C1 segment of cervical spinal cord (tissue), 14 donors: ENCODE measurements around the gene MRPL51.
"Not testable (repeated sequence)": the region's sequence is repeated elsewhere in the genome, so short reads cannot be mapped to it uniquely, and the experiment has no call there.

Experiments
- DNase-seq, 14 donors: peaks; one replicate each; lab custom pipeline; 2025; lab: John Stamatoyannopoulos, UW

The MRPL51 gene

DNA sequence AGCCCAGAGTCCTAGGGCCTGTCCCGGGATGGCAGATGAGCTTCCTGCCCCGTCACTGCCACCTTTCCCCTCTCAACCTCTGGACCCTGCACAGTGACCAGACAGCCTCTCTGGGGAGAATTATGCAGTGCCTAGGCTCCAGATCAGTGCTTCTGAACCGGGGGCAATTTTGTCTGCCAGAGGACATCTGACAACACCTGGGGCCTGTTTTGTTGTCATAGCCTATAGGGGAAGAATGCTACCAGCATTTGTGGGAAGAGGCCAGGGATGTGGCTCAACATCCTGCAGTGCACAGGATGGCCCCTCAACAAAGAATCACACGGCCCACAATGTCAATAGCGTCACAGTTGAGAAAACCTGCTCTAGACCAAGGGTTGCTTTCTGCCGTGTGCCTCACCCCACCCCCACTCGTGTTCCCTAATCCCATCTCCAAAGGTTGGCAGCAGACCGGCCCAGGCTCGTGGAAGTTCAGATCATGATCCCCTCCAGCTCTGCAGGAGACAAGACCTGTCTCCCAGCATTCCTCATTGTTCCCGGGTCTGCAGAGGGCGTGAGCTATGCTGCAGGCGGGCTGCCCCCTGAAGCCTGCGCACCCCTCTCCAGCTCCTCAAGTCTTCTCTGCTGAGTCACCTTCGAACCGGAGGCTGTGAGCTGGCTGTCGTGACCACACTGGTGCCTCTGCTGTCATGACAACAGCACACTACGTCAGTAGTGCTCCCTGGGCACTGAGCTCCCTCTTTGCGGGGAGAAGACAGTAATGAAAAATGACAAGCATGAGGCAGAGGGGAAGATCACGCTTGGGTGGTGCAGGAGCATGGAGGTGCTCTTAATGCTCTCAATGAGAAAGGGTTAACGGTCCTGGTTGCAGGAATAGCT, 39.2 kb upstream of the MRPL51 start:
- DNase-seq, result peak in 10 of 14 donors; percentile 35 to 82 (median 58)

DNA sequence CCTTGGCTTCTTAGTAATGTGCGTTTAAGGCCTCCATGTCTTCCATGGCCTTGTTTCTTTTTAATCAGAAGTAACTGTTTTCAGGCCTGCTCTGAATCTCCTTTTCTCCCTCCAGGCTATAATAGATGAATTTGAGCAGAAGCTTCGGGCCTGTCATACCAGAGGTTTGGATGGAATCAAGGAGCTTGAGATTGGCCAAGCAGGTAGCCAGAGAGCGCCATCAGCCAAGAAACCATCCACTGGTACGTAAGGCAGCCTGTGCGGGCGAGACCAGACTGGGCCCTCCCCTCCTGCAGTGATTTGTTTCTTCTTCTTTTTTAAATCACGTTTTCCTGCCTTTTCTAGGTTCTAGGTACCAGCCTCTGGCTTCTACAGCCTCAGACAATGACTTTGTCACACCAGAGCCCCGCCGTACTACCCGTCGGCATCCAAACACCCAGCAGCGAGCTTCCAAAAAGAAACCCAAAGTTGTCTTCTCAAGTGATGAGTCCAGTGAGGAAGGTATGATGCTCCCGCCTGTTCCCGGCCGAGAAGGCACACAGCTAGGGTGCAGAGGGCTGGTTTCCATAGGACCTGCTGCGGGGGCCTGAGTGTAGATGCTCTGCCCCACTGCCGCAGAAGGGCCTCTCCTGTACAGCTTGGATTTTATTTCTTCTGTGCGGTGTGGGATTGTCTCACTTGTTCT, 37.7 kb upstream of the MRPL51 start:
- no peak for DNase-seq

DNA sequence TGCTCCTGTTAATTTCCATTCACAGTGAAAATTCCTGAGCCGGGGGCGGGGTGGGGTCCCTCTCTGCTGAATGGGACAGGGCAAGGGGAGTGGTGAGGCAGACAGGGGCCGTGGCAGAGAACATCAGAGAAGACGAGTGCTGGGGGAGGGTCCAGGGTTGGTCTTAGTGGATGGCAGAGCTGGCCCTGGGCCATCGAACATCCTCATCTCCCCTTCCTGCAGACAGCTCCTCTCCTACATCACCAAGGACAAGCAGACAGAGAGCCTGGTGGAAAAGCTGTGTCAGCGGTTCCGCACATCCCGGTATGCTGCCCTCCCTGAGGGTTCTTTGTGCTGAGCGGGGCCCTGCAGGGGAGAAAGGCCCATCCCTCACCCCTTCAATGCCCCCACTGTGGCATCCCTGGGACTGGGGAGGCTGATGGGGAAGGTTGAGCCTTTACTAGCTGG, 36.3 kb upstream of the MRPL51 start:
- no peak for DNase-seq

- no peak for DNase-seq
Measured at GRCh38 chr12:6528539-6529235, 35.6 kb upstream of the MRPL51 start.

DNA sequence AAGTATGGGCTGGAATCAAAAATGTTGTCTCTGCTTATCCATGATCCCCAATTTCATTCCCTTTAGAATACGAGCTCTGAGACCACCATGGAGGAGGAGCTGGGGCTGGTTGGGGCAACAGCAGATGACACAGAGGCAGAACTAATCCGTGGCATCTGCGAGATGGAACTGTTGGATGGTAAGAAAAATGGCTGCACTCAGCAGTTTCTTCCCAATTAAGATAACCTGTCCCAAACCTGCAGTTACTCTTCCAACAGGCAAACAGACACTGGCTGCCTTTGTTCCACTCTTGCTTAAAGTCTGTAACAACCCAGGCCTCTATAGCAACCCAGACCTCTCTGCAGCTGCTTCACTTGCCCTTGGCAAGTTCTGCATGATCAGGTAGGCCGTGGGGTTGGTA, 34.6 kb upstream of the MRPL51 start:
- no peak for DNase-seq

GRCh38 chr12:6526766-6527525, 33.9 kb upstream of the MRPL51 start:
- no peak for DNase-seq

GRCh38 chr12:6526201-6526600, 33.1 kb upstream of the MRPL51 start:
- DNase-seq, result no peak

DNA sequence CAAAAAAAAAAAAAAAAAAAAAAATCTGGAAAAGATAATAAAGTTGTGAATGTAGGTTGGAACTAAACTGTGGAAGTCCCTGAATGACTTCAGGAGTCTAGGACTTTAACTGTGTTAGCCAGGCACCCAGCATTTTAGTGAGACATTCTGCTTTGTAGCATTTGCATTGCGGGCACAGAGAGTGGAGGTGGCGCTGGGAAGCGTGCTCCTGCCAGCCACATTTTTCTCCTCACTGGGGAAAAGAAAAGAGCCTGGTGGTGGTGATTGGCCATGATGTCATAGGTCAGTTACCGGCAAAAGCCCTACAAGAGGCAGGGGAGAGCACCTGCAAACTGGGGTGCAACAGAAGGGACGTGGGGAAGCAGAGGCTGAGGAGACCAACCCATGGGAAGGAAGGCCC, 31.6 kb upstream of the MRPL51 start:
- DNase-seq, result peak in 1 of 14 donors; percentile 46

DNA sequence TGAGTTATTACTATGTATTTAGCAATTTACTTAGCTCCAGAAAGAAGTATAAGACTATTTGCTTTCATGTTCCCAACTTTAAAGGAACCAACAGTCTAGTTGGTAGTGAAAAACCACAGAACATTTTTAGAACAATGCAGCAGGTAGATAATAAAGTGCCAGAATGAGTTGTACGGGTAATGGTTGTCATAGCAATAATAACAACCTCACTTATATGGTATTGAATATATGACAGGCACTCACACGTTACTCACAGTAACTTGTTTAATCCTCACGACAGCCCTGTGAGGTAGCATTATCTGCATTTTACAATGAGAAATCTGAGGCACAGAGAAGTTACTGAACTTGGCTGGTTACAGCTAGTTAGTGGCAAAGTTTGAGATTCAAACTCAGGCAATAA, 30.6 kb upstream of the MRPL51 start:
- no peak for DNase-seq

GRCh38 chr12:6522193-6522592, 29.1 kb upstream of the MRPL51 start:
- no peak for DNase-seq

DNA sequence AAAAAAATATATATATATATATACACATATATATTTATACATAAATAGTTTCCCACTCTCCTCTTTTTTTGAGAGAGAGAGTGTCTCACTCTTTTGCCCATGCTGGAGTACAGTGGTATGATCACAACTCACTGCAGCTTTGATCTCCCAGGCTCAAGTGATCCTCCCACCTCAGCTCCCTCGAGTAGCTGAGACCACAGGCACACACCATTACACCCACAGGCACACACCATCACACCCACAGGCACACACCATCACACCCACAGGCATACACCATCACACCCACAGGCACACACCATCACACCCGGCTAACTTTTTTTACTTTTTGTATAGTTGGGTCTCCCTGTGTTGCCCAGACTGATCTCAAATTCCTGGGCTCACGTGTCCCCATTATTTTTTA, 27.1 kb upstream of the MRPL51 start:
- no peak for DNase-seq

DNA sequence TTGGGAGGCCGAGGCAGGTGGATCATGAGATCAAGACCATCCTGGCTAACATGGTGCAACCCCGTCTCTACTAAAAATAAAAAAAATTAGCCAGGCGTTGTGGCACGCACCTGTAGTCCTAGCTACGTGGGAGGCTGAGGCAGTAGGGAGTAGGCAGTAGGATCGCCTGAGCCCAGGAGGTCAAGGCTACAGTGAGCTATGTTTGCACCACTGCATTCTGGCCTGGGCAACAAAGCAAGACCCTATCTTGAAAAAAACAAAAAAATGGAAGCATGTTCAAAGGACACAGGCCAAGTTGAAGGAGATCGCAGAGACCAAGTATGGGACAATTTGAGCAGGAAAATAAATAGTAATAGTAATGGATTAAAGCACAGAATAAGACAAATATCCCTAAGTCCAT, 15.0 kb upstream of the MRPL51 start:
- no peak for DNase-seq

DNA sequence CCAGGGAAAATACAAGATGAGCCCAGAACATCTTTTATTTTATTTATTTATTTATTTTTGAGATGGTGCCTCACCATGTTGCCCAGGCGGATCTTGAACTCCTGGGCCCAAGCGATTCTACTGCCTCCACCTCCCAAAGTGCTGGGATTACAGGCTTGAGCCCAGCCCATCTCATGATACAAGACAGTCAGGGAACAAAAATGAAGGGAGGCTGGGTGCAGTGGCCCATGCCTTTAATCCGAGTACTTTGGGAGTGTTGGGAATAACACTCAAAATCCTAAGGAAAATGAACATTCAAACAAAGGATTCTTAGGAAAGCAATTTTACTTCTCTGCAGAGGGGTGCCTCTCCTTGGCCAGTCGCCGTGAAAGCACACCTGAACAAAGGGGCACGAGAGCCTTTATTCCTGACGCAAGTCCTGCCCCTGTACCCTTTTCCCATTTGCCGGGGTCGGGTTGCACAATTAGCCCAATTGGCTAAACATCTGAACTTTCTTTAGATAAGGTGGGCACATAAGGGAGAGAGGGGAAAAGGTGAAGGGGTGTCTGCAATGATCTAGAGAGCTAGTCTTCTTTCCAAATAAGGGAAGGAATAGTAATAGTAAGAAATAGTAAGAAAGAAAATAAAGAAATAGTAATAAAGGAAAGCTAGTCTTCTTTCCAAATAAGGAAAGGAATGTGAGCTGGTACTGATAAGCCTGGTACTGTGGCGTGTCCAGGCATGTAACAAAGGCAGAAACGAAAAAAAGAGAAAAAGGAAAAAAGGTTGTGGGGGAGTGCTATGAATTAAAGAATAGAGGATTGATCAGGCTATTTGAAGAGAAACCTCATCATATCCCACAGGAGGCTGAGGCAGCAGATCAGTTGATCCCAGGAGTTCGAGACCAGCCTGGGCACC, 14.3 kb upstream of the MRPL51 start:
- DNase-seq, result no peak

- DNase-seq, result no peak
Measured at GRCh38 chr12:6500466-6500865, 7.4 kb upstream of the MRPL51 start.

DNA sequence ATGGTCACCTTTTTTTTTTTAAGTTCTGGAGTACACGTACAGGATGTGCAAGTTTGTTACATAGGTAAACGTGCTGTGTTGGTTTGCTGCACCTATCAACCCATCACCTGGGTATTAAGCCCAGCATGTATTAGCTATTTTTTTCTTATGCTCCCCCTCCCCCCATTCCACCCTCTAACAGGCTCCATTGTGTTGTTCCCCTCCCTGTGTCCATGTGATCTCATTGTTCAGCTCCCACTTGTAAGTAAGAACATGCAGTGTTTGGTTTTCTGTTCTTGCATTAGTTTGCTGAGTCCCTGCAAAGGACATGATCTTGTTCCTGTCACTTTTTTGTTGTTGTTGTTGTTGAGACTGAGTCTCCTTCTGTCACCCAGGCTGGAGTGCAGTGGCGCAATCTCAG, 4.2 kb upstream of the MRPL51 start:
- peak in 4 of 14 donors; percentile 7 to 19 (median 11) for DNase-seq

GRCh38 chr12:6494968-6495367, 1.9 kb upstream of the MRPL51 start:
- no peak for DNase-seq

- no peak for DNase-seq
Measured at GRCh38 chr12:6494258-6494743, 1.2 kb upstream of the MRPL51 start.

GRCh38 chr12:6493497-6494257, 615 bp upstream of the MRPL51 start, which contains the start of gene NCAPD2:
Gene NCAPD2 (plus strand): TSS chr12:6494102. CDS start chr12:6495099, 997 bp downstream.
- DNase-seq, result peak; percentile 69 to 96 (median 92)

- not testable (repeated sequence) for DNase-seq
Measured at GRCh38 chr12:6490673-6491072, 2.4 kb downstream of the MRPL51 start.
